IMR-90 (cell line): ENCODE data around the gene KIAA1614. TPM values are rescaled to one million over a fixed set of nuclear protein-coding genes. Genes with fewer than 3 reads are reported as not detected.

Experiments used
- ATAC-seq: fragments of 200-7000 bp; cut with Tn5 transposase; 2 replicates; pipeline ENCODE4 v1.9.1; 2020; ENCODE audit warnings: low read depth, mild to moderate bottlenecking, moderate library complexity
- BruUV-seq: library from RNA; stranded (reverse); fragments of 400-500 nt; replicated peaks from 2 replicates; lab custom pipeline; 2021; lab: Mats Ljungman, UMichigan
- CTCF ChIA-PET: fragments of 300-600 bp; formaldehyde crosslinking; extraction: SDS; loops from one replicate; lab custom pipeline; 2021; ENCODE audit warnings: antibody characterized with exemption; lab: Yijun Ruan, JAX
- POLR2A ChIA-PET: fragments of 300-600 bp; sonication (Branson Sonifier 250); formaldehyde crosslinking; loops from one replicate; lab custom pipeline; 2022; ENCODE audit warnings: antibody characterized with exemption; ENCODE audit not compliant: unreplicated experiment; lab: Charles Lee
- DNase-seq: peaks from one replicate; pipeline ENCODE4 v3.0.0; 2013
- H2AFZ ChIP-seq: replicated peaks from 2 replicates; pipeline ENCODE3; 2013; ENCODE audit warnings: low read length, mild to moderate bottlenecking; ENCODE audit not compliant: poor library complexity
- H2AK5ac ChIP-seq: 2 replicates; pipeline ENCODE4 v1.6.1; 2013; ENCODE audit warnings: low read depth, low read length, inconsistent platforms
- H2AK9ac ChIP-seq: replicated peaks from 2 replicates; pipeline ENCODE3; 2013; ENCODE audit warnings: mild to moderate bottlenecking, low read depth, low read length, moderate library complexity; ENCODE audit not compliant: poor library complexity
- H2BK120ac ChIP-seq: 2 replicates; pipeline ENCODE4 v1.6.1; 2013; ENCODE audit warnings: low read depth, low read length, inconsistent platforms
- H2BK15ac ChIP-seq: 3 replicates; pipeline ENCODE4 v1.6.1; 2013; ENCODE audit warnings: low read depth, low read length, inconsistent platforms
- H2BK20ac ChIP-seq: 2 replicates; pipeline ENCODE4 v1.6.1; 2013; ENCODE audit warnings: low read depth, mild to moderate bottlenecking, inconsistent platforms, low read length, moderate library complexity
- H2BK5ac ChIP-seq: 2 replicates; pipeline ENCODE4 v1.6.1; 2013; ENCODE audit warnings: mild to moderate bottlenecking, low read depth, low read length, inconsistent platforms; ENCODE audit not compliant: poor library complexity, severe bottlenecking
- H3K14ac ChIP-seq: replicated peaks from 2 replicates; pipeline ENCODE4 v1.6.1; 2013; ENCODE audit warnings: low read depth, low read length, inconsistent platforms
- H3K18ac ChIP-seq: 2 replicates; pipeline ENCODE4 v1.6.1; 2013; ENCODE audit warnings: low read depth, low read length, control low read depth
- H3K23ac ChIP-seq: 2 replicates; pipeline ENCODE4 v1.6.1; 2013; ENCODE audit warnings: low read depth, low read length, inconsistent platforms
- H3K27ac ChIP-seq: 2 replicates; pipeline ENCODE4 v1.5.1; 2013; ENCODE audit warnings: mild to moderate bottlenecking, control low read depth, low read length; ENCODE audit not compliant: insufficient read depth
- H3K27me3 ChIP-seq: 2 replicates; pipeline ENCODE4 v1.6.1; 2013; ENCODE audit warnings: low read length; ENCODE audit not compliant: control insufficient read depth, insufficient read depth
- H3K36me3 ChIP-seq: 2 replicates; pipeline ENCODE4 v1.6.1; 2013; ENCODE audit warnings: low read length, mixed read lengths; ENCODE audit not compliant: control insufficient read depth, insufficient read depth
- H3K4ac ChIP-seq: 2 replicates; pipeline ENCODE4 v1.6.1; 2013; ENCODE audit warnings: low read depth, low read length, inconsistent platforms
- H3K4me1 ChIP-seq: 2 replicates; pipeline ENCODE4 v1.6.1; 2013; ENCODE audit warnings: low read length, mixed read lengths; ENCODE audit not compliant: control insufficient read depth, insufficient read depth
- H3K4me2 ChIP-seq: 2 replicates; pipeline ENCODE4 v1.6.1; 2013; ENCODE audit warnings: low read depth, mild to moderate bottlenecking, control low read depth, low read length, moderate library complexity
- H3K4me3 ChIP-seq: 2 replicates; pipeline ENCODE4 v1.5.1; 2013; ENCODE audit warnings: low read depth, mild to moderate bottlenecking, control low read depth, low read length, moderate library complexity; ENCODE audit not compliant: insufficient read depth
- H3K56ac ChIP-seq: 2 replicates; pipeline ENCODE4 v1.6.1; 2013; ENCODE audit warnings: low read length, inconsistent platforms; ENCODE audit not compliant: insufficient read depth; ENCODE audit errors: extremely low read depth
- H3K79me1 ChIP-seq, 2 experiments: 2 replicates each; pipeline ENCODE4 v1.6.1; 2013; ENCODE audit warnings: low read length in 2 of 2, inconsistent platforms in 1 of 2, low read depth in 1 of 2
- H3K9ac ChIP-seq: 2 replicates; pipeline ENCODE4 v1.6.1; 2013; ENCODE audit warnings: low read depth, low read length, control low read depth
- H3K9me1 ChIP-seq: 2 replicates; pipeline ENCODE4 v1.6.1; 2013; ENCODE audit warnings: low read length, inconsistent platforms; ENCODE audit not compliant: insufficient read depth
- H3K9me3 ChIP-seq: 2 replicates; pipeline ENCODE4 v1.6.1; 2013; ENCODE audit warnings: low read length; ENCODE audit not compliant: control insufficient read depth, insufficient read depth
- H4K20me1 ChIP-seq: 2 replicates; pipeline ENCODE4 v1.6.1; 2013; ENCODE audit warnings: low read length, inconsistent platforms; ENCODE audit not compliant: insufficient read depth
- H4K5ac ChIP-seq: 2 replicates; pipeline ENCODE4 v1.6.1; 2013; ENCODE audit warnings: mild to moderate bottlenecking, low read depth, low read length, control low read depth
- H4K8ac ChIP-seq, 2 experiments: 2 replicates each; pipeline ENCODE4 v1.6.1; 2013; ENCODE audit warnings: low read depth in 2 of 2, low read length in 2 of 2, control low read depth in 1 of 2, inconsistent platforms in 1 of 2
- H4K91ac ChIP-seq: 2 replicates; pipeline ENCODE4 v1.6.1; 2013; ENCODE audit warnings: low read depth, low read length, inconsistent platforms; ENCODE audit not compliant: insufficient read depth
- CEBPB ChIP-seq: IDR thresholded peaks from 2 replicates; pipeline ENCODE4 v1.6.1; 2012; ENCODE audit warnings: low read depth, low read length, improper control_type of control experiment
- FOS ChIP-seq: fragments of 150-350 bp; IDR thresholded peaks from 2 replicates; pipeline ENCODE4 v1.6.1; 2016; ENCODE audit warnings: low read depth, low read length
- MAFK ChIP-seq: IDR thresholded peaks from 2 replicates; pipeline ENCODE4 v1.6.1; 2012; ENCODE audit warnings: low read depth, low read length, improper control_type of control experiment
- MAZ ChIP-seq: IDR thresholded peaks from 2 replicates; pipeline ENCODE4 v1.6.1; 2012; ENCODE audit warnings: low read depth, mild to moderate bottlenecking, low read length, improper control_type of control experiment, moderate library complexity, borderline replicate concordance
- RAD21 ChIP-seq: IDR thresholded peaks from 2 replicates; pipeline ENCODE4 v1.6.1; 2012; ENCODE audit warnings: low read length, improper control_type of control experiment
- USF2 ChIP-seq: fragments of 150-350 bp; IDR thresholded peaks from 2 replicates; pipeline ENCODE4 v1.6.1; 2017; ENCODE audit warnings: mild to moderate bottlenecking, antibody characterized with exemption, low read length, low read depth
- WGBS, 2 experiments: methylation state at CpG; one replicate each; pipeline versions ENCODE4 v1.1.5 to v1.1.7; 2013; ENCODE audit warnings: missing lambda C conversion rate in 2 of 2; ENCODE audit not compliant: insufficient read length in 1 of 2; ENCODE audit errors: extremely low coverage in 2 of 2; 5-methylcytosine and 5-hydroxymethylcytosine counted together
- dilution Hi-C: fragments of 300-500 bp; cut with HindIII; formaldehyde crosslinking; loops from one replicate; pipeline ENCODE4 v1.14.3; 2018; ENCODE audit warnings: low sequenced_read_pairs; ENCODE audit not compliant: unreplicated experiment
- in situ Hi-C: fragments of 300-500 bp; cut with MboI; formaldehyde crosslinking; loops from 3 replicates; pipeline ENCODE4 v1.14.3; 2019; ENCODE audit warnings: low sequenced_read_pairs, inconsistent platforms, mixed read lengths
- intact Hi-C: fragments of 100-400 bp; cut with micrococcal nuclease; formaldehyde crosslinking; loops from 2 replicates; pipeline ENCODE4 v1.10.0; 2022
- polyA plus RNA-seq, 3 experiments: library from polyadenylated mRNA; depleted of rRNA; stranded (reverse); fragments of >200 nt; gene quantifications; 2 replicates each; pipeline ENCODE4 v1.2.3, GENCODE V29; 2012; ENCODE audit warnings: low replicate concordance in 1 of 3
- total RNA-seq: library from RNA; depleted of rRNA; stranded (reverse); fragments of >200 nt; gene quantifications from 2 replicates; pipeline ENCODE4 v1.2.3, GENCODE V29; 2012

The KIAA1614 gene
- total and polyA plus RNA-seq, 2 of the 4 experiments (the other 2 are of a cell fraction) = 1.8 to 3.5 TPM

GRCh38 chr1:180945551-180945950 is 32.9 kb downstream of the KIAA1614 start:
- Histone ChIP-seq H2AK5ac (no peak overlapping the region), H2BK15ac (no peak overlapping the region), H3K36me3 (peaks cover 32% of the 10 kb centered on the region), H3K4me2 (no peak overlapping the region), H2BK20ac (no peak overlapping the region), H2BK120ac (no peak overlapping the region), H3K14ac (no peak overlapping the region), H2AFZ (no peak overlapping the region), H2BK5ac (no peak overlapping the region), H3K18ac (no peak overlapping the region), H2AK9ac (no peak overlapping the region), H3K9me3 (peaks cover 4% of the 10 kb centered on the region), H3K27ac (no peak overlapping the region), H3K56ac (no peak overlapping the region), H4K5ac (no peak overlapping the region), H4K91ac (no peak overlapping the region), H3K23ac (no peak overlapping the region), H3K4me3 (no peak overlapping the region), H4K20me1 (no peaks in the 10 kb centered on the region), H3K9ac (no peak overlapping the region), H3K27me3 (no peaks in the 10 kb centered on the region), H3K9me1 (peaks cover 3% of the 10 kb centered on the region; the same call in 1 of the 2 replicates), H4K8ac (no peak overlapping the region), H3K4ac (no peak overlapping the region), H3K79me1 (0 out of 4 replicates have a peak, but pooled peaks cover 0 to 3% of the 10 kb centered on the region in 2 experiments), H3K4me1 (peaks cover 8% of the 10 kb centered on the region)
- ATAC-seq (no peak), DNase-seq (no peak)
- dilution Hi-C loops = no loop called here
- intact Hi-C loops = no loop called here
- in situ Hi-C loops = no loop called here
- POLR2A ChIA-PET = no interaction called here
- no TSS peak for BruUV-seq
- CTCF ChIA-PET = no interaction called here
- WGBS, 2 experiments = 91% methylated on average over 4 of the region's 8 CpGs; no CpG with 5 or more reads in 1 of the 2 experiments
- TF ChIP-seq CEBPB (no peak), USF2 (no peak), MAZ (no peak), FOS (no peak), RAD21 (no peak), MAFK (no peak)
